Measurements from ENCODE around the gene USP27X. TPM values are rescaled to one million over a fixed set of nuclear protein-coding genes. Genes with fewer than 3 reads are reported as not detected.

The USP27X gene
- total RNA-seq = 1.8 and 2.9 TPM in 2 replicates

DNA sequence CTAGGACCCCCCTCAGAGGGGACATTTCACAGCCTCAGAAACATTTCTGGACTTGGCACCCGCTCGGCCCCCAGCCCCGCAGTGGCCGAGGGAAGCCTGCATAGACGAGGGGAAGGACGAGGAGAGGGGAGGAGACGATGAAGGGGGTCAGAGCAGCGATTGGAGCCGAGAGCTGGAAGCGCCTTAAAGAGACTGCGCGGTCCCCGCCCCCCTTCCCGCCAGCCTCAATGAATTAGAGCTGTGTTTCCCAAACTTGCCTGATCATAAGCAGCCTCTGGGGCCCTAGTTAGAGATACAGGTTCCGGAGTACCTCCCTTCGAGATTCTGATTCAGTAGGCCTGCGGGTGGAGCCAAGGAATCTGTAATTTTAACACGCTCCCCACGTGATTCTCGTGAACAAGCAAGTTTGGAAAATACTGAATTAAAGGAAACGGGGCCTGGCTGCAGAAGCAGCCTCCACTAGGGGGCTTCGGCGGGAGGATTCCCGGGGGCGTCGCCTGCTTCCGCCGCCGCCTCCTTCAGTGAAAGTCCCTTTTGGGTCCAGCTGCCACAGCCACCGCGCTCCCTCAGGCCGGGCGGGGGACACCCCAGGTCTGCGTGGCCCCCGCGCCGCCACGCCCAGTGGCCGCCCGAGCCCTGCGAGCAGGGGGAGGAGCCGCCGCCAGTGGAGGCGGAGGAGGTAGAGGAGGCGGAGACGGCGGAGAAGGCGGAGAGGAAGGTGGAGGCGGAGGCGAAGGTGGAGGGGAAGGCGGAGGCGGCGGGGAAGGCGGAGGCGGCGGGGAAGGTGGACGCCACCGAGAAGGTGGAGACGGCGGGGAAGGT lies at the start of gene USP27X:
Gene USP27X, plus strand, starts transcription at position 651 of the 822 bp plus-strand sequence. CDS start 824 bp downstream, outside the sequence.

GRCh38 chrX:49922291-49923241 lies 43.3 kb downstream of the USP27X start, which contains the start of gene CLCN5:
CLCN5 (plus strand) TSS chrX:49922596; CDS start chrX:49925299, 2,703 bp downstream.

Other genes with a start within 250 kb of the USP27X start
- not detected in 2 replicates for gene PAGE1, start 183.5 kb upstream of the USP27X start, total RNA-seq
- gene PAGE4, start 50.2 kb upstream of the USP27X start, total RNA-seq = not detected in 2 replicates
- gene CLCN5, start 43.1 kb downstream of the USP27X start, total RNA-seq = 5.2 and 8.7 TPM in 2 replicates